ENCODE data around the gene DLK2. TPM values are rescaled to one million over a fixed set of nuclear protein-coding genes. Genes with fewer than 3 reads are reported as not detected.

The DLK2 gene
- total and polyA plus RNA-seq, 2 experiments from 2014 or later: 0.21 to 0.47 TPM

DNA sequence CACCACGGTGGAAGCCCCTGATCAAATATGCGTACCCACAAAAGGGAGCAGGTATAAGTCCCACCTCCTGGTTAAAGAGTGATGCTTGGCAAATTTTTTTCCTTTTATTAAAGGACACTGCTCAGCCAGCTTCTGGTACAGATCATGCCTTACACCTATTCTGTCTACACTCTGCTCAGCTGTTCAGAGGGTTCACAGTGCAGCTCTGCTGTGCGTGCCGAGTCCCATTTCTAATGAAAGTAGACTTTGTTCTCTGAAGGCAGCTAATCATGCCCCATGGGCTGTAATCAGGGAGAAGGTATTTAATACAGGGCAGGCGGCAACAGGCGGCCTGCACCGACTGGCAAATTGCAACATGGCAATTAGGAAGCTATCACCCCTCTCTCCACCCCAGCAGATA, 38.5 kb upstream of the DLK2 start (continued):
- TF ChIP-seq, protein P1, sequence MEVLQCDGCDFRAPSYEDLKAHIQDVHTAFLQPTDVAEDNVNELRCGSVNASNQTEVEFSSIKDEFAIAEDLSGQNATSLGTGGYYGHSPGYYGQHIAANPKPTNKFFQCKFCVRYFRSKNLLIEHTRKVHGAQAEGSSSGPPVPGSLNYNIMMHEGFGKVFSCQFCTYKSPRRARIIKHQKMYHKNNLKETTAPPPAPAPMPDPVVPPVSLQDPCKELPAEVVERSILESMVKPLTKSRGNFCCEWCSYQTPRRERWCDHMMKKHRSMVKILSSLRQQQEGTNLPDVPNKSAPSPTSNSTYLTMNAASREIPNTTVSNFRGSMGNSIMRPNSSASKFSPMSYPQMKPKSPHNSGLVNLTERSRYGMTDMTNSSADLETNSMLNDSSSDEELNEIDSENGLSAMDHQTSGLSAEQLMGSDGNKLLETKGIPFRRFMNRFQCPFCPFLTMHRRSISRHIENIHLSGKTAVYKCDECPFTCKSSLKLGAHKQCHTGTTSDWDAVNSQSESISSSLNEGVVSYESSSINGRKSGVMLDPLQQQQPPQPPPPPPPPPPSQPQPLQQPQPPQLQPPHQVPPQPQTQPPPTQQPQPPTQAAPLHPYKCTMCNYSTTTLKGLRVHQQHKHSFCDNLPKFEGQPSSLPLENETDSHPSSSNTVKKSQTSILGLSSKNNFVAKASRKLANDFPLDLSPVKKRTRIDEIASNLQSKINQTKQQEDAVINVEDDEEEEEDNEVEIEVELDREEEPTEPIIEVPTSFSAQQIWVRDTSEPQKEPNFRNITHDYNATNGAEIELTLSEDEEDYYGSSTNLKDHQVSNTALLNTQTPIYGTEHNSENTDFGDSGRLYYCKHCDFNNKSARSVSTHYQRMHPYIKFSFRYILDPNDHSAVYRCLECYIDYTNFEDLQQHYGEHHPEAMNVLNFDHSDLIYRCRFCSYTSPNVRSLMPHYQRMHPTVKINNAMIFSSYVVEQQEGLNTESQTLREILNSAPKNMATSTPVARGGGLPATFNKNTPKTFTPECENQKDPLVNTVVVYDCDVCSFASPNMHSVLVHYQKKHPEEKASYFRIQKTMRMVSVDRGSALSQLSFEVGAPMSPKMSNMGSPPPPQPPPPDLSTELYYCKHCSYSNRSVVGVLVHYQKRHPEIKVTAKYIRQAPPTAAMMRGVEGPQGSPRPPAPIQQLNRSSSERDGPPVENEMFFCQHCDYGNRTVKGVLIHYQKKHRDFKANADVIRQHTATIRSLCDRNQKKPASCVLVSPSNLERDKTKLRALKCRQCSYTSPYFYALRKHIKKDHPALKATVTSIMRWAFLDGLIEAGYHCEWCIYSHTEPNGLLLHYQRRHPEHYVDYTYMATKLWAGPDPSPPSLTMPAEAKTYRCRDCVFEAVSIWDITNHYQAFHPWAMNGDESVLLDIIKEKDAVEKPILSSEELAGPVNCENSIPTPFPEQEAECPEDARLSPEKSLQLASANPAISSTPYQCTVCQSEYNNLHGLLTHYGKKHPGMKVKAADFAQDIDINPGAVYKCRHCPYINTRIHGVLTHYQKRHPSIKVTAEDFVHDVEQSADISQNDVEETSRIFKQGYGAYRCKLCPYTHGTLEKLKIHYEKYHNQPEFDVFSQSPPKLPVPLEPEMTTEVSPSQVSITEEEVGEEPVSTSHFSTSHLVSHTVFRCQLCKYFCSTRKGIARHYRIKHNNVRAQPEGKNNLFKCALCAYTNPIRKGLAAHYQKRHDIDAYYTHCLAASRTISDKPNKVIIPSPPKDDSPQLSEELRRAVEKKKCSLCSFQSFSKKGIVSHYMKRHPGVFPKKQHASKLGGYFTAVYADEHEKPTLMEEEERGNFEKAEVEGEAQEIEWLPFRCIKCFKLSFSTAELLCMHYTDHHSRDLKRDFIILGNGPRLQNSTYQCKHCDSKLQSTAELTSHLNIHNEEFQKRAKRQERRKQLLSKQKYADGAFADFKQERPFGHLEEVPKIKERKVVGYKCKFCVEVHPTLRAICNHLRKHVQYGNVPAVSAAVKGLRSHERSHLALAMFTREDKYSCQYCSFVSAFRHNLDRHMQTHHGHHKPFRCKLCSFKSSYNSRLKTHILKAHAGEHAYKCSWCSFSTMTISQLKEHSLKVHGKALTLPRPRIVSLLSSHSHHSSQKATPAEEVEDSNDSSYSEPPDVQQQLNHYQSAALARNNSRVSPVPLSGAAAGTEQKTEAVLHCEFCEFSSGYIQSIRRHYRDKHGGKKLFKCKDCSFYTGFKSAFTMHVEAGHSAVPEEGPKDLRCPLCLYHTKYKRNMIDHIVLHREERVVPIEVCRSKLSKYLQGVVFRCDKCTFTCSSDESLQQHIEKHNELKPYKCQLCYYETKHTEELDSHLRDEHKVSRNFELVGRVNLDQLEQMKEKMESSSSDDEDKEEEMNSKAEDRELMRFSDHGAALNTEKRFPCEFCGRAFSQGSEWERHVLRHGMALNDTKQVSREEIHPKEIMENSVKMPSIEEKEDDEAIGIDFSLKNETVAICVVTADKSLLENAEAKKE (CRISPR knock-in tag; IDR thresholded peaks at IDR 0.05): no peak
- TF ChIP-seq NANOG (IDR thresholded peaks at IDR 0.05; ENCODE audit: borderline replicate concordance) (no peak), CREB1 (CRISPR knock-in tag; IDR thresholded peaks at IDR 0.05; ENCODE audit: low read depth) (no peak)

DNA sequence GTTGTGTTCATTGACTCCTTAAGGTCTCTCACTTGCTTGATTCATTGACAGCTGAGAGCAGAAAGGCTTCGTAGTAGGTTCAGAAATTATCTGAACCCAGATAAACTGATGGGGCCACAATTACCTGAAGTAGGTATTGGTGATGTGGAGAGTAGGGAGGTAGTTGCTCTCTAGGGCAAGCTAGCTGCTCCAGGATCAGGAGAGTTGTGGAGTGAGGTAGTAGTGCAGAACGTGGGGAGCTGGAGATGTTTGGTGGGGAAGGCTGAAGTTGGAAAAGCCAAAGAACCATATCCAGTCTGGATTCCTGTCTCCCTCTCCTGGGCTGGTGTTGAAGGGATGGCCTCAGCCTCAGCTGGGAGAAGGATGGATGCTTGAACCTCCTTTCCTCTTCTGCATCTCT, 37.9 kb upstream of the DLK2 start:
- Histone ChIP-seq H3K79me2 (replicated peaks; ENCODE audit: insufficient read depth) (peaks cover 45% of the 10 kb centered on the region), H3K4me1 (ENCODE audit: insufficient read depth) (peaks cover 16% of the 10 kb centered on the region), H4K20me1 (replicated peaks; ENCODE audit: insufficient read depth) (peaks cover 16% of the 10 kb centered on the region), H2AFZ (no peak overlapping the region), H3K4me2 (no peak overlapping the region), H3F3A (replicated peaks; ENCODE audit: low read depth) (no peaks in the 10 kb centered on the region), H3K36me3 (ENCODE audit: insufficient read depth) (no peaks in the 10 kb centered on the region), H3K27ac (ENCODE audit: low read depth) (no peak overlapping the region), H3K9me2 (ENCODE audit: insufficient read depth) (no peaks in the 10 kb centered on the region), H3K27me3 (ENCODE audit: insufficient read depth) (no peaks in the 10 kb centered on the region), H3K4me3 (no peak overlapping the region)
- Mint-ChIP-seq H3K4me1 (peaks cover 39% of the 10 kb centered on the region), H3K27ac (no peak overlapping the region; the same call in 1 of the 2 replicates), H3K36me3 (ENCODE audit: low read depth) (peaks cover 7% of the 10 kb centered on the region), H3K9me3 (no peaks in the 10 kb centered on the region), H3K4me3 (no peak overlapping the region; the same call in 2 of the 3 replicates), H3K27me3 (ENCODE audit: insufficient read depth, low read depth, poor library complexity) (peaks cover 6% of the 10 kb centered on the region)
- ATAC-seq: no peak
- DNase-seq (ENCODE audit: low spot score): no peak
- TF ChIP-seq, protein P1 (CRISPR knock-in tag; IDR thresholded peaks at IDR 0.05): no peak
- TF ChIP-seq ZNF331 (CRISPR knock-in tag; IDR thresholded peaks at IDR 0.05; ENCODE audit: low read depth) (no peak), JUNB (IDR thresholded peaks at IDR 0.05; ENCODE audit: unreplicated experiment) (no peak), EZH2phosphoT487 (IDR thresholded peaks at IDR 0.05; ENCODE audit: unreplicated experiment) (no peak), POLR2AphosphoS5 (IDR thresholded peaks at IDR 0.05; ENCODE audit: low read depth) (no peak), ETS1 (IDR thresholded peaks at IDR 0.05) (no peak), CREB1 (CRISPR knock-in tag; IDR thresholded peaks at IDR 0.05; ENCODE audit: low read depth) (no peak), NANOG (IDR thresholded peaks at IDR 0.05; ENCODE audit: borderline replicate concordance) (no peak)

All from GM23338 (cell line).